Kidney (tissue), 14 donors: ENCODE data around the gene ASTN2. TPM values are rescaled to one million over a fixed set of nuclear protein-coding genes. Genes with fewer than 3 reads are reported as not detected.

Experiments
- DNase-seq, 5 donors: peaks; one replicate each; pipeline ENCODE4 v3.0.0-alpha.2; 2013 to 2020
- FAIRE-seq: peaks from 2 replicates; lab custom pipeline; 2012; peaks lifted over from hg19 to GRCh38; lab: Jason Lieb, UNC
- H3K27ac ChIP-seq, 2 donors: one replicate each; pipeline ENCODE4 v1.7.0; 2013; ENCODE audit warnings: low read depth in 2 of 2, low read length in 2 of 2, inconsistent platforms in 1 of 2
- H3K27me3 ChIP-seq: one replicate; pipeline ENCODE4 v1.7.1; 2013; ENCODE audit warnings: low read length, inconsistent platforms; ENCODE audit not compliant: control insufficient read depth, insufficient read depth
- H3K36me3 ChIP-seq, 3 donors: one replicate each; pipeline versions ENCODE4 v1.7.0 to v1.7.1; 2013; ENCODE audit warnings: low read length in 3 of 3, control low read depth in 1 of 3, inconsistent platforms in 1 of 3; ENCODE audit not compliant: insufficient read depth in 3 of 3, control insufficient read depth in 2 of 3
- H3K4me1 ChIP-seq, 3 donors: one replicate each; pipeline versions ENCODE4 v1.7.0 to v1.7.1; 2013; ENCODE audit warnings: low read length in 3 of 3, inconsistent platforms in 1 of 3, low read depth in 1 of 3; ENCODE audit not compliant: control insufficient read depth in 2 of 3, insufficient read depth in 2 of 3
- H3K4me3 ChIP-seq, 3 donors: one replicate each; pipeline versions ENCODE4 v1.7.0 to v1.8.1; 2013; ENCODE audit warnings: low read length in 3 of 3, control low read depth in 1 of 3, inconsistent platforms in 1 of 3
- H3K9ac ChIP-seq, 3 donors: one replicate each; pipeline versions ENCODE4 v1.7.0 to v1.7.1; 2013; ENCODE audit warnings: low read length in 3 of 3, control low read depth in 1 of 3, inconsistent platforms in 1 of 3
- H3K9me3 ChIP-seq, 3 donors: one replicate each; pipeline versions ENCODE4 v1.7.0 to v1.7.1; 2013; ENCODE audit warnings: low read length in 3 of 3, control low read depth in 1 of 3, inconsistent platforms in 1 of 3; ENCODE audit not compliant: control insufficient read depth in 2 of 3, insufficient read depth in 1 of 3
- CTCF ChIP-seq: IDR thresholded peaks from 3 replicates; pipeline ENCODE4 v1.5.1; 2012; ENCODE audit warnings: mild to moderate bottlenecking, moderate library complexity, borderline replicate concordance; ENCODE audit not compliant: insufficient read depth; ENCODE audit errors: extremely low read depth
- intact Hi-C: fragments of 100-400 bp; cut with DNase I; formaldehyde crosslinking; loops from one replicate; pipeline ENCODE4 v1.11.1; 2022
- polyA plus RNA-seq: library from polyadenylated mRNA; stranded (reverse); fragments of 350-450 nt; fragmentation: Illumina TruSeq; extraction: RNeasy Lipid Tissue Mini Kit (QIAGEN cat#74804); gene quantifications from one replicate; pipeline ENCODE4 v1.2.3, GENCODE V29; 2014; ENCODE audit warnings: low read depth, low replicate concordance; ENCODE audit not compliant: insufficient read depth
- total RNA-seq: library from RNA; stranded (reverse); fragmentation: NEBNext Ultra II Directional; extraction: Animal tissue kit (Norgen Biotek cat#: 25700); gene quantifications from one replicate; pipeline ENCODE4 v1.2.1, GENCODE V29; 2021
- donor health status: control.
- donor health status: control.
- donor health status: control.
- donor health status: control.
- donor health status: control.
- donor health status: DM: yes; HTN: yes; CAD: no.
- donor health status: Normal renal cell carcinoma (clear cell type).

The ASTN2 gene
- total and polyA plus RNA-seq, 2 donors from 2014 or later, result 7.6 to 11.5 TPM

- H3K9ac ChIP-seq, result no peak overlapping the region
- intact Hi-C loops, result no loop called here
- no peaks in the 10 kb centered on the region for H3K9me3 ChIP-seq
- H3K27ac ChIP-seq, result no peak overlapping the region
- DNase-seq (no peak), FAIRE-seq (no peak)
- no peaks in the 10 kb centered on the region for H3K36me3 ChIP-seq
- no peaks in the 10 kb centered on the region for H3K27me3 ChIP-seq
- H3K4me3 ChIP-seq, result no peak overlapping the region
- no peak for TF ChIP-seq CTCF
- H3K4me1 ChIP-seq, result no peaks in the 10 kb centered on the region
Measured at GRCh38 chr9:117063721-117064471, 351.0 kb downstream of the ASTN2 start.

- no peaks in the 10 kb centered on the region for H3K4me1 ChIP-seq
- intact Hi-C loops, result no loop called here
- no peak overlapping the region for H3K27ac ChIP-seq
- H3K36me3 ChIP-seq, result no peaks in the 10 kb centered on the region
- H3K27me3 ChIP-seq, result no peaks in the 10 kb centered on the region
- no peak for DNase-seq
- no peak for FAIRE-seq
- H3K4me3 ChIP-seq, result no peak overlapping the region
- no peak overlapping the region for H3K9ac ChIP-seq
- TF ChIP-seq CTCF, result no peak
- H3K9me3 ChIP-seq, result no peaks in the 10 kb centered on the region
Measured at GRCh38 chr9:117060963-117061362, 353.9 kb downstream of the ASTN2 start.

- H3K27me3 ChIP-seq, result no peaks in the 10 kb centered on the region
- no peaks in the 10 kb centered on the region for H3K36me3 ChIP-seq
- FAIRE-seq (no peak), DNase-seq (no peak)
- H3K9ac ChIP-seq, result no peak overlapping the region
- no peak overlapping the region for H3K27ac ChIP-seq
- intact Hi-C loops, result no loop called here
- no peak overlapping the region for H3K4me3 ChIP-seq
- no peaks in the 10 kb centered on the region for H3K4me1 ChIP-seq
- H3K9me3 ChIP-seq, result no peaks in the 10 kb centered on the region
- no peak for TF ChIP-seq CTCF
Measured at GRCh38 chr9:117050007-117050406, 364.9 kb downstream of the ASTN2 start.
